ENCODE data around the gene NRIP1. TPM values are rescaled to one million over a fixed set of nuclear protein-coding genes. Genes with fewer than 3 reads are reported as not detected.

Gene NRIP1
- total RNA-seq, 1 experiment from 2014 or later, result 10.3 TPM

DNA sequence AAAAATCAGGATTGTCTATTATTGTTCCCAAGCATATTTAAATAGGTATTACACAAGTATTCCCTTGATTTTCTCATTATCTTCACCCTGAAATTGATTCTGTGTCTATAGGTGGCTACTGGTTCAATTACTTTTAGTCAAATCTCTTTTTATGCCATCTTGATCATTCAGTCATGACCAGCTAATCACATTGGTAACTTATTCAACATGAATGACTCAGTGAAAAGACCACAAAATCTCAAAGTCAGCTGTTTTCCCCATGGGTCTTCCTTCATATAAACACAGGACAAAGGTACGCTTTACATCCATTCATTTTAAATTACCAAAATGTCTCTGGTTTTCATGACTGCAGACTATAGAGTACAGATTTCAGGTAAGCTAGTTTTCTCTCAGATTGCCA is 23.7 kb upstream of the NRIP1 start:
- Mint-ChIP-seq H3K36me3 (no peaks in the 10 kb centered on the region), H3K27ac (no peak overlapping the region), H3K4me1 (no peaks in the 10 kb centered on the region), H3K27me3 (ENCODE audit: low read depth) (no peaks in the 10 kb centered on the region), H3K4me3 (no peak overlapping the region), H3K9me3 (no peaks in the 10 kb centered on the region)
- ATAC-seq, result no peak
- no peak for DNase-seq (ENCODE audit: low spot score)
- TF ChIP-seq USF1 (CRISPR knock-in tag; IDR thresholded peaks at IDR 0.05), result no peak
- no peak for TF ChIP-seq FOXK1 (CRISPR knock-in tag; IDR thresholded peaks at IDR 0.05)
- TF ChIP-seq ZNF532 (CRISPR knock-in tag; IDR thresholded peaks at IDR 0.05; ENCODE audit: borderline replicate concordance), result no peak
- TF ChIP-seq ZNF425 (CRISPR knock-in tag; conservative IDR thresholded peaks at IDR 0.05), result no peak
- TF ChIP-seq TEAD1 (CRISPR knock-in tag; IDR thresholded peaks at IDR 0.05), result no peak
- TF ChIP-seq NR3C1 (CRISPR knock-in tag; conservative IDR thresholded peaks at IDR 0.05; ENCODE audit: low read depth), result no peak
- no peak for TF ChIP-seq OVOL2 (CRISPR knock-in tag; IDR thresholded peaks at IDR 0.05; ENCODE audit: borderline replicate concordance)
- TF ChIP-seq KAT7 (CRISPR knock-in tag; IDR thresholded peaks at IDR 0.05; ENCODE audit: borderline replicate concordance), result no peak
- no peak for TF ChIP-seq NR1H2 (CRISPR knock-in tag; IDR thresholded peaks at IDR 0.05)
- TF ChIP-seq ZNF232 (CRISPR knock-in tag; IDR thresholded peaks at IDR 0.05), result no peak
- ChIA-PET POLR2A (interaction anchor here (1.0 kb wide), 1 partner anchor 24 kb away, joined by 4 read pairs; the partner anchor contains the start of gene NRIP1), CTCF (no interaction called here)

- Mint-ChIP-seq H3K36me3 (no peaks in the 10 kb centered on the region), H3K4me3 (no peak overlapping the region), H3K27ac (no peak overlapping the region), H3K9me3 (no peaks in the 10 kb centered on the region), H3K4me1 (no peaks in the 10 kb centered on the region), H3K27me3 (ENCODE audit: low read depth) (no peaks in the 10 kb centered on the region)
- DNase-seq (ENCODE audit: low spot score), result no peak
- no peak for TF ChIP-seq ESRRA (CRISPR knock-in tag; IDR thresholded peaks at IDR 0.05; ENCODE audit: borderline replicate concordance)
- no peak for TF ChIP-seq TP53 (CRISPR knock-in tag; IDR thresholded peaks at IDR 0.05)
- no peak for TF ChIP-seq JAZF1 (CRISPR knock-in tag; IDR thresholded peaks at IDR 0.05)
- TF ChIP-seq SOX15 (CRISPR knock-in tag; IDR thresholded peaks at IDR 0.05), result no peak
- TF ChIP-seq SP1 (CRISPR knock-in tag; conservative IDR thresholded peaks at IDR 0.05), result no peak
- TF ChIP-seq SMAD3 (CRISPR knock-in tag; IDR thresholded peaks at IDR 0.05; ENCODE audit: borderline replicate concordance), result no peak
- no peak for TF ChIP-seq RORB (CRISPR knock-in tag; IDR thresholded peaks at IDR 0.05)
- TF ChIP-seq, protein P1, sequence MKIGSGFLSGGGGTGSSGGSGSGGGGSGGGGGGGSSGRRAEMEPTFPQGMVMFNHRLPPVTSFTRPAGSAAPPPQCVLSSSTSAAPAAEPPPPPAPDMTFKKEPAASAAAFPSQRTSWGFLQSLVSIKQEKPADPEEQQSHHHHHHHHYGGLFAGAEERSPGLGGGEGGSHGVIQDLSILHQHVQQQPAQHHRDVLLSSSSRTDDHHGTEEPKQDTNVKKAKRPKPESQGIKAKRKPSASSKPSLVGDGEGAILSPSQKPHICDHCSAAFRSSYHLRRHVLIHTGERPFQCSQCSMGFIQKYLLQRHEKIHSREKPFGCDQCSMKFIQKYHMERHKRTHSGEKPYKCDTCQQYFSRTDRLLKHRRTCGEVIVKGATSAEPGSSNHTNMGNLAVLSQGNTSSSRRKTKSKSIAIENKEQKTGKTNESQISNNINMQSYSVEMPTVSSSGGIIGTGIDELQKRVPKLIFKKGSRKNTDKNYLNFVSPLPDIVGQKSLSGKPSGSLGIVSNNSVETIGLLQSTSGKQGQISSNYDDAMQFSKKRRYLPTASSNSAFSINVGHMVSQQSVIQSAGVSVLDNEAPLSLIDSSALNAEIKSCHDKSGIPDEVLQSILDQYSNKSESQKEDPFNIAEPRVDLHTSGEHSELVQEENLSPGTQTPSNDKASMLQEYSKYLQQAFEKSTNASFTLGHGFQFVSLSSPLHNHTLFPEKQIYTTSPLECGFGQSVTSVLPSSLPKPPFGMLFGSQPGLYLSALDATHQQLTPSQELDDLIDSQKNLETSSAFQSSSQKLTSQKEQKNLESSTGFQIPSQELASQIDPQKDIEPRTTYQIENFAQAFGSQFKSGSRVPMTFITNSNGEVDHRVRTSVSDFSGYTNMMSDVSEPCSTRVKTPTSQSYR (CRISPR knock-in tag; IDR thresholded peaks at IDR 0.05), result no peak
- no peak for TF ChIP-seq ATF1 (CRISPR knock-in tag; IDR thresholded peaks at IDR 0.05)
- TF ChIP-seq CREB1 (CRISPR knock-in tag; IDR thresholded peaks at IDR 0.05), result no peak
- CTCF ChIA-PET, result interaction anchor here (0.5 to 0.7 kb wide), 2 partner anchors 9 to 374 kb away, joined by 3 read pairs; no protein-coding TSS in a partner anchor
- no peak for ATAC-seq
- POLR2A ChIA-PET, result no interaction called here
These were observed 19.9 kb upstream of the NRIP1 start for GRCh38 chr21:15084668-15085067.
